GM12865 (cell line): ENCODE measurements around the gene HOXC11.

Experiments used
- DNase-seq: peaks from one replicate; pipeline ENCODE4 v3.0.0; 2010; ENCODE audit warnings: low read depth
- H3K4me3 ChIP-seq: 2 replicates; pipeline ENCODE4 v1.5.1; 2011; ENCODE audit warnings: mild to moderate bottlenecking, low read depth, low read length, control low read depth
- CTCF ChIP-seq: IDR thresholded peaks from 2 replicates; pipeline ENCODE4 v1.5.1; 2011; ENCODE audit warnings: low read length, control low read depth, low read depth, inconsistent platforms; ENCODE audit not compliant: insufficient read depth; ENCODE audit errors: missing control alignments

The HOXC11 gene

DNA sequence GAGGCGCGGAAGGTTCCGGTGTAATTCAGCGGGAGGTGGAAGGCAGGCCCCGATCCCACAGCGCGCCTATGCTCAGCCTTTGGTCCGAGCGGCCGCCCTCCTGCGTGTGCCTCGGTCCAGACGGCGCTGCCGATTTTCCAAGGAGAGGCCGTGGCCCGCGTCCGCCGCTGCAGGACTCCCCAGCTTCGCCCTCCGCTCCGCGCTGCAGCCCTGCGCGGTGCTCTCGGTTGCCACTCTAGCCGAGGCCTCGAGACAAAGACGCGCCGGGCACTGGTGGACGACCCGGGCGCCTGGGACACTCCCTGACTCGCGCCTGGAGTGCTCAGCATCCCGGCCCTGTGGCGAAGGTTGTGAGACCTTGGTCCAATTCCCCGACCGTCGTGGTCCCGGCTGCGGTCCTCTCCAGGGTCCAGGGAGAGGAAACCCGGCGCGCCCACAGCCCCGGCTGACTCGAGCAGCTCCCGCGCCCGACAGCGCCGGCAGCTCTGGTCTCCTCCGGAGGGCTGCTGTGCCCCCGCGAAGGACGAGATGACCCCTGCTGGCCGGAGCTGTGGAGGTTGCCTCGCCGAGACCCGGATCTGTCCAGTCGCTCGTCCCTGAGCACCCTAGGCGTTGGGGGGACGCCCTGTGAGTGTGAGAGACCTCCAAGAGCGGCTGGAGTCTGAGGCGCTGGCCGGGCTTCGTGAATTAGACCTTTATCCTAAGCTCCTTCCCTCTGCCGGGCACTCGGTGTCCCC is 11.7 kb upstream of the HOXC11 start:
- no peak for TF ChIP-seq CTCF
- H3K4me3 ChIP-seq = no peak overlapping the region
- DNase-seq = no peak

DNA sequence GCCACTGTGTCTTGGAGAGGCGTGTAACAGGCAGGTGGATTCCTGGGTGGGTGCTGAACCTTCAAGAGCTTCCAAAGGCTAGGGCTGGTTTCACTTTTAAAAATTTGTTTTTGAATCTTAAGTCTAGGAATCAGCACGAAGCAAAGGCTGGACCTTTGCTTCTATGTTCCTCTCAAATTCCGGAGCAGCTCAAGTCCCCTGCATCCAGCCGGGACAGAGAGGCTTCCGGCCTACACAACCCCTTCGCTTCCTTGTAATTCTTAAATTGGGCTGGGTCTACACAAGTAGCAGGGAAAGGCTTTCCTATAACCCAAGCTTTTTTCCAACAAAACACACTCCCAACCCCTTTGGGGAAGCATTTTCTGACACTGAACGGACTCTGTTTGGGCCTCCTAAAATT is 9.9 kb upstream of the HOXC11 start:
- no peak for DNase-seq
- H3K4me3 ChIP-seq = no peak overlapping the region
- TF ChIP-seq CTCF = no peak

GRCh38 chr12:53963434-53964314 is 9.3 kb upstream of the HOXC11 start:
- DNase-seq = no peak

DNA sequence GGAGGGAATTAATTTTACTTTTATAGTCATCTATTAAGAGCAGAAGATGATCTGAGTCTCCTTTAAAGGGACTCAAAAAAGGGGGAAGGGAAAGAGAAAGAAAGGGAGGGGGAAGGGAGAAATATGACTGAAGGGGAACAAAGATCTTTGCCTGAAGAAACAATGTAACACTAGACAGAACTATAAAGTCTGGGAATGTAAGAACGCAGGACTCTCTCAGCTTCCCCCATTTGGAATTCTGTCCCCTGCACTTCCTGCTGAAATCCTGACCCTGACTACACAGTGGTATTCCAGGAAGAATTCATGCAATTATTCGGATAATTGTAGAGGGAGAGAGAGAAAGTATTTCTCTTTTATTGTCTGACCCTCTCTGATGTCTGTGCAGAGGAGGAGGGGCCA is 8.6 kb upstream of the HOXC11 start:
- TF ChIP-seq CTCF = no peak
- no peak for DNase-seq

More at GRCh38 chr12:53963434-53964314, 9.3 kb upstream of the HOXC11 start:
- H3K4me3 ChIP-seq = no peak overlapping the region
- TF ChIP-seq CTCF = no peak

DNA sequence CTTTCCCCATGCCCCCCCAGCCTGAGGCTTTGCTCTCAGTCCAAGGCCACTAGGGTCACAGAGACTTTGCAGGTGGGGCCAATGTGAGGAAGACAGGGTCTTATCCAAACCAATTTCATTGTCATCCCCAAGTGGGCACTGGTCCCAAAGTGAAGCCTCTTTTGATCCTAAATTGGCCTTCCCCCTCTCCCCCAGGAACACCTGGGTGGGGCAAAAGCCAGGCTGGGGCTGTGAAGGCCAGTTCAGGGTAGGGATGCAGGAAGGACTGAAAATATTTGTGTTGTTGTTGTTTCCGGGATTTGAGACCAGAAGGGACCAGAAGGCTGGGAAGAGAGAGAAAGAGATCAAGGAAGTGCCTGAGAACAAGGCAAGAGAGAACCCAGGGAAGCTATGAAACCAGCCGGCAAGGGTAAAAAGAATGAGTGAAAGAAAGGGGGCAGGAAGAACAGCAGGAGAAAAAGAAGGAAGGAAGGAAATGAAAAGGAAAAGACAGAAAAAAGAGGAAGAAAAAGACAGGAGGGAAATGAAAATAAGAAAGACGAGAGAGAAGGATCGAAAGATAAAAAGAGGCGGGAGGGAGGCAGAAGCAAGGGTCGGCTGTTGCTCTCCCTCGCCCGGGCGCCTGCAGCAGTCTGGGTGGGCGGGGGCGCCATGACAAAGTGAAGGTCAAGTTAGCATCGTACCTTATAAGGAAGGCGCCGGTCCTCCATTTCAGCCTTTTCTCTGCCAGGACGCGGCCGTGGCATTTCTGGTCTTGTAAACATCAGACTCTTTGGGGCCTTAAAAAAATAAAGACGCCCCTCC is 7.4 kb upstream of the HOXC11 start:
- no peak overlapping the region for H3K4me3 ChIP-seq
- TF ChIP-seq CTCF = no peak

More for the DNA sequence above, 8.6 kb upstream of the HOXC11 start:
- H3K4me3 ChIP-seq = no peak overlapping the region

DNA sequence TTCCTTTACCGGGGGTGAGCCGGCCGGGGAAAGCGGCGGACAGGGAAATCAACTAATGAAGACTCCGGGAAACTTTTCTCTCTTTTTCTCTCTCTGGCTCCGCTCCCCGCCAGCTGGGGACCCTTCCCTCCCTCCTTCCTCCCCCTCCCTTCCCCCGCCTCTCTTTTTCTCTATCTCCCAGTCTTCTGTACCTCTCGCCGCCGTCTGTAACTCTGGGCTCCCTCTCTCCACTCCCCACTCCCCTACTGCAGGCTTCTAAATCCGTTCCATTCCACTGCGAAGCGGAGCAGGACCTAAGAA is 6.9 kb upstream of the HOXC11 start:
- DNase-seq = no peak
- TF ChIP-seq CTCF = no peak
- no peak overlapping the region for H3K4me3 ChIP-seq

More for the DNA sequence above, 7.4 kb upstream of the HOXC11 start:
- no peak for DNase-seq
